HG03066 (cell line): ENCODE data around the gene ZNF800.

ENCODE experiments used
- ATAC-seq: cut with Tn5 transposase; IDR thresholded peaks from one replicate; pipeline ENCODE4 v1.9.1; 2021; ENCODE audit warnings: low read depth; ENCODE audit not compliant: unreplicated experiment

The ZNF800 gene

DNA sequence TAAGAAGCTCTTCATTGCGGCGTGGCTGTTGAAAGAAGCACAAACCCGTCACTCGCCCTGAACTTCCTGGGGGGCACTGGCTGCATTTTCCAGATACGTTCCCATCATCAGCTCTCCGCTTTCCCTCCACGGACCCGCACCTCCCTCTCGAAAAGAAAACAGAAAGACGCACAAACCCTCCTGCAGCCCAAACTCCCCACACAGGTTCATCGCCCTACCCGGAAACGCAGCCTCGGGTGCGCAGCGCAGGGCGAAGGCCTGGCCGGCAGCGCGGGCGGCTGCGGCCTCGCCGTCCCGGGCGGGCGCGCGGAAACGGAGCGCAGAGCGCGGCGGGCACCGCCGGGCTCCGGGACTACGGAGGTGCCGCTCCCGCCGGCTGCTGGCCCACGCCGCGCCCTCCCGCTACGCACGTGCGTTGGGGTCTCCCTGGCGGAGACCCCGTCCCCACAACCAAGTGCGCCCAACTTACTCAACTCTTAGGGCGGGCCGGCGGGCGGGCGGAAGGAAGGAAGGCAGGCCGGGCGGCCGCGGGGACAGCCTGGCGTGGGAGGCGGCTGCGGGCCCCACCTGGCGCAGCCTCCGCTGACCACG lies 822 bp downstream of the ZNF800 start:
- peak; percentile 40 for ATAC-seq

DNA sequence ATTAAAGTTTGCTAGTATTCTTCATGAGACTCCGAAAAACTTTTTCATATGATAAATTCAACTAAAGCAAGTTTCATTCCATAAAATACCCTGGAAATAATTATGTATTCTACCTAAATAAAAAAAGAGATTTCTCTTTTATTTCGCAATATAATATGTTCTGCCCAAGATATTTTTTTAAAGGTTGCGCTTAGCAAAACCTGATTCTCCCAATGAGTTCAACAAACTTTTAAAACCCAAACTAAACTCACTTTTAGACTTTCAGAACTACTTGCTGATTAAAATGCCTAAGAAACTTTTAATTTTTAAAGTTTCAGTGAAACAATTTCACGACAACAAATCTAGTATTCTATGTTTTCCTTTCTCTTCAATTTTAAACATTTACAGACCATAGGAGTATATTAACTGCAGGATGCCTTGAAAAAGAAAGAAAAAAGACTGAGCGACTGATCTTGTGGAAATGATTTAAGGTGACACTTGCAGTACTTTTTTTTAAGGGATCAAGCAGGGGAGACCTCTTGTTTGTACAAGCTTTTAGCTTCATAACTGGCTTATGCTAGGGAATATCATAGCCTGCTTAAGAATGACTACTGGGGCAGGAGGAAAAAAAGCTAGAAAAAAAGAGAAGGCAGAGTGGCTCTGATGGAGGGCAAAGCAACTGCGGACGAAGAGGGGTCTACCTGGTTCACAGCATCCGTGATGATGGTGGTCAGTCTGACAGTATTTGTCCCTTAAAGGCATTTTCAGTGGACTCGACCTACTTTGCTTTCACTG lies 1.5 kb downstream of the ZNF800 start:
- no peak for ATAC-seq

DNA sequence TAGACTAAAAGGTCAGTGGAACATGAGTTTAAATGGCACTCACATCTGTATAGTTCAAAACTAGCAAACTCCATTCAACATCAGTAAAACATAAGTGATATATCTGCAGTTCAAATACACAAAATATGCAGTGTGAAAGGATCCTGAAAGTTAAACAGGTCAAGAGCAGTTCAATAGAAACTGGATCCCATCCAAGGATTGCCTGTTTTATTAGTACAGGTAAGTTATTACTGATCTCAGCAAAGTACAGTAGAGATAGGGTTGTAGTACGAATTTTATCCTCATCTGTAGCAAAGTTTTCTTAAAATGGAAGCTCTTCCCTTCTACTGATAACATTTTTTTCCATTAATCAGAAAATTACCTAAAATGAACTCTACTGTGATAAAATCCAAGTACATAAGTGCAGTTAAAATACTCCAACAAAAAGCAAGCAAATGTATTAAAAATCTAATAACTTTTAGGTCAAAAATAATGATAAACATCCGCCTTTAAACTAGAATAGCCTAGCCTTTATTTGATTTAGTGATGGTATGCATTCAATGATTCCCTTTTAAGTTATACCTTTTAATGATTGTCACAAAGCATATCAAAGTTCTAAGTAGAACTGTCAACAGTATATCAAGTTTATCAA lies 2.2 kb downstream of the ZNF800 start:
- ATAC-seq = no peak

DNA sequence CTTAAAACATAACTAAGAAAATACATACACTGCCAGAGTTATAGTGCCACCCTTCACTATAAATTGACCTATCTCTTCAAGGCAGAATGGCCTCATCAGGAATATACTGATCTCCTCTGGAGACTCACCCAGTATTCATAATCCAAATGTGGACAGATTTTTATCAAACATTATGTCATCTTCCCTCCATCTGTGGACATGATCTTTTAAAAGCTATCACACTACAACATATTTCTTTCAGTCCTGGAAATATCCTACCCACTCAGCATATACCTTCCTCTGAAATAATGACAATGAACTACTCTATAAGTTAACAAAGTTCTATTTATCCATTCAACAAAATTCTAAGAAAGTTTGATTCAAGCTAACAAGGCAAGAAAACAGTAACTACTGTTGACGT lies 3.2 kb downstream of the ZNF800 start:
- no peak for ATAC-seq

DNA sequence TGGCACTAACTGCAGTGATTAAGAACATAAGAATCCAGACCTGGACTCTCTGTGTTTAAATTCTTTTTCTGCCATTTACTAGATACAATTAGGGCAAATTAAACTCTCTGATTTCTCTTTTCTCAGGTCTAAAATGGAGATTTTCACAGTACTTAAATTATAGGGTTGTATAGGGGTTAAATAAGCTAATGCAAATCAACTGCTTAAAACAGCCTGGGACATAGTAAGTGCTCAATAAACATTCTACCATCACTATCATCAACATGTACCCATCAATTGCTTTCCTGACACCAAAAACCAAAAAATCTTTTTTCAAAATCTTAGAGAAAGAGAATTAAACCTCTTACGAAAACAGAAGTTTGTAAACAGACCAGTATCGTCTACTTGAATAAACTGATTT lies 4.5 kb downstream of the ZNF800 start:
- ATAC-seq = no peak

DNA sequence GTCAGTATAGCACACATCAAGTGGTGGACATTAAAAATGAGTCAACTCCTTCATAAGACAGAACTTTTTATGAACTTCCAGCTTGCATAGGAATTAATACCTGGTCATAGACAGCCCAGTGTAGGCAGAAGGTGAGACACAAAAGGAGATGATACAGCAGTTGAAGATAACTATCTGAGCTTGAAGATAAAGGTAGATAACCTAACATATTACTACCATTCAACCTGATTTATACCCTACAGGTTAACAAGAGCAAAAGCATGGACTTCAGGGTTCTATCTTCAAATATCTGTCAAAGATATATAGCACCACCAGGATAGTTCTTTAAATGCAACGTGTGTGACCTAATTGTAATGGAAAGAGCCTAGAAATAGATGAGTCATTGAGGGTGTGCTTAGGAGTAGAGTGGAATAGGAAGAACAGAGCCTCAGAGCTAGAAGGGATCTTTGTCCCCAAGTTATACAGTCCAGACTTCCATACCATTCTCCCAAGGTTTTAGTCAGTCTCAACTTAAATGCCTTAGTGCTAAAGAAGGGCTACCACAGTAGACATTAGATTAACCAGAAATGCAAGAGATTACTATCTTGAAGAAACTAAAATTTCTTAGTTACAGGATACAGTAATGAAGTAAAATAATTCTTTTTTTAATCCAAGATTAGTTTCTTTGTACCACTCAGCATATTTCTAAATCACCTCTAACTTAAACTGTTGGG lies 9.2 kb downstream of the ZNF800 start:
- no peak for ATAC-seq

DNA sequence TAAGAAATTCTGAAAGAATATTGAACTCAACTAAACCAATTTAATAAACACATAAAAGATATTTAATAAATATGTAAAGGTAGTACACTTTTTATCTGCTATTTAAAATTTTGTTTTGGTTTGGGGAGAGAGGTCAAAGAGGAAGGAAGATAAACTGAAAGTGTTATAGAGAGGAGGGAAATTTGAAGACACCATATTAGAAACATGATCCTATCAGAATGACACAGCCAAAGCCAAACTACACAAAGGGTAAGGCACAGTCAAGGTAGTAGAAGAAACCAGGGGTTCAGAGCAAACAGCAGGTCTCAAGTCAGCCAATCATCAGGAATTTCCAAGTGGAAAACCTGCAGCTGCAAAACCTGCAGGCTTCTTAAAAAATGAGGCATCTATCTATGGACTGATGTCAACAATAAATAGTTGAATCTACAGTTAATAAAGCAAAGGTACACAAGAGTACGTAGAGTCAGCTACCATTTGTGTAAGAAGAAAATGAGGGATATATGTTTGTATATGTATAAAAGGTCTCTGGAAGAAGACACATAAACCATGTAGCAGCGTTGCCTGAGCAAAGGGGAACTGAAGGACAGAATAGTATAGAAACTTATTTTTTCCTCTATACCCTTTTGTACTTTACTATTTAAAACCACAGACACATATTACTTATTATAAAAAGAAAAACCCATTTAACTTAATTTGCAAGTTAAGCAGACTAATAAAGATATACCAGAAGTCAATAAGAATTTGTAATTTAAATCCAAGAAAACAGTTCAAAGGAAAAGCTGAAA lies 10.0 kb downstream of the ZNF800 start:
- ATAC-seq = no peak

DNA sequence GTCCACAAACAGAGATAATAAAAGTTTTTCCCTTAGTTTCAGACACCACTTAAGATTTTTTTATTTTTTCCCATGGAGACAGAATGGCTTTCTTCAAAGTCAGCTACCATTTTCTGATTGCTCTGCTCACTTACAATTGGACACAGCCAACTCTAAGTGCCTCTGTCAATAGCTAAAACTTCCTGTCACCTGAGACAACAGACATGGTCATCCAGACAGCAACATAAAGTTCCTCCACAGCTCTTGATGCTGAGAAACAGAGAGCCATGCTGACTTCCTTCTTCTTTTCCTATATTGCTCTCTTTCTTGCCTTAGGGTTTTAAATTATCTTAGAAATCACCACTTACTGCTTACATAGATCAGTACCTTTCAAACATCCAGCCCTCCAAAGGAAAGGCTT lies 12.0 kb downstream of the ZNF800 start:
- no peak for ATAC-seq

DNA sequence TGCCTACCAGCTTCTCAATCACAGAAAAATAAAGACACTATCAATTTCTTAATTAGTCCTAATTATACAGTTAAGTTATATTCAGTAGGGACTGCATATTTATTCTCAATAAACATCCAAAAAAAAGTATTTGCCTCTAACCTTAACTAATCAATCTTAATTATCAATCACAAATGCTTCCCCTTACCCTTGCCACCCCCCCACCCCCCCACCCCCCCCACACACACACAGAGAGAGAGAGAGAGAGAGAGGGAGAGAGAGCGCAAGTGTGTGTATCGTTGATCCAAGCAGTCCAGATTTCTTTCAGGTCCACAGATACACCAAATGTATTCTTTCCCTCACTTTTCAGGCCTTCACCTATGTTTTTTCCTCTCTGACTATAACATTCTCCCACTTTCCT lies 12.9 kb downstream of the ZNF800 start:
- ATAC-seq = no peak

DNA sequence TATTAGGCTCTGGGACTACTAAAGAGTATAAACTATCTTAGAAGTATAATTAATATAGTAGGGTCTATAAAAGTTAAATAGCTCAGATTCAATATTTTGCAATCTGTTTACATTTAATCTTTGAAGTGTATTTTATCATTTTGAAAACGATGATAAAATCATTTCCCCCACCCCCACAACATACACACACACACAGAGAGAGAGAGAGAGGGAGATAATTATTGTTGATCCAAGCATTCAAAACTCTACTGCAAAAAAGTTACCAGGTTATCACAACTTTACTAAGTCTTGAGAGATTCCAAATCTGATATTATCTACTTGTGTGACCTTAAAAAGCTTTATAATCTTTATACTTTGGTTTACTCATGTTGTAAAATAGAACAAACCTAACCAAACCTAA lies 14.0 kb downstream of the ZNF800 start:
- ATAC-seq = no peak

DNA sequence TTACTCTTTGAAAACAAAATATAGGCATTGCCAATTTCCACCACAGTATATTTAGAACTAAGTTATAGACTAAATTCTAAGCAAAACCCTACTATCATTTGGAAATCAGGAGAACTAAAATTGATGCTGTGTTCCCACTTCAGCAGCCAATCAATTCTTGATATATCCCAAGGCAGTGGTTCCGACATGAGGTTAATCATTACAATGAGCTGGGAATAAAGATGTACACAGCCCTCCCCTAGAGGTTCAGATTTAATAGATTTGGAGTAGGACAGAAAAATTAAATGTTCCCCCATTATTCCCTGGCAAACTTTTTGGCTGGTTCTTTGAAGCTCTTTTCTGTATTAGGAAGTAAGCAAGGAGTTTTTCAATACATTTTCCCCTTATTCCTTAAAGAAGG lies 15.1 kb downstream of the ZNF800 start:
- no peak for ATAC-seq

DNA sequence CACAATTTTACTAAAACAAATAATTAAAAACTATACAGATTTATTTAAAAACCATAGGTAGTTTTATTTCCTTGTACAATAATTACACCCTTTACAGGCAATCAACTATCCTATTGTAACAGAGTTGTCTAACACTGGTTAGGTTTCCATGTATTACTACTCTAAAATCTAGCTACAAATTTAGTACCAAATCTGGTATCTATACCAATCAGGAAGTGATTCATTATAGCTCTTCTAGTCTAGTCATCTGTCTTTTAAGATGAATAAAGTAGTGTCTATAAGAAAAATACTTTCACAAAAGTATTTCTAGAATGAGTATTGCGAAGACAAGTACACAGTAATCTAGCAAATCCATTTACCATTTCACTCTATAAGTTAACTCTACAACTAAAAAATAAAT lies 16.9 kb downstream of the ZNF800 start:
- no peak for ATAC-seq

DNA sequence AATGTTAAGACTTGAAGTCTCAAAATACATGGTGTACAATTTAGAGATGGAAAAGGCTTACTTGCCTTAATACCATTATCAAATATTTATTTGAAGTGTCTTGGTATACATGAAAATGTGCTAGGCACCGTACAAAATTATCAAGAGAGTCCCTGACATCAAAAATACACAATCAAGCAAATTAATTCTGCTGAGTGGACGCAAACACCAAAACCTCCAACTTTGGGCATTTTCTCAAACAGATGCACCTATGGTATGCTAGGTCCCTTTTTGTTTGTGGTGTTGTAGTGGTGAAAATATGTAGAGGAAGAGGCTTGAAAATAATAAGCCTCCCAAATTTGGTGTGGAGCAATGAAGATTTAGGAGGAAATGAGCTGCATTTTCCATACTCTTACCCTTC lies 24.8 kb downstream of the ZNF800 start:
- no peak for ATAC-seq

DNA sequence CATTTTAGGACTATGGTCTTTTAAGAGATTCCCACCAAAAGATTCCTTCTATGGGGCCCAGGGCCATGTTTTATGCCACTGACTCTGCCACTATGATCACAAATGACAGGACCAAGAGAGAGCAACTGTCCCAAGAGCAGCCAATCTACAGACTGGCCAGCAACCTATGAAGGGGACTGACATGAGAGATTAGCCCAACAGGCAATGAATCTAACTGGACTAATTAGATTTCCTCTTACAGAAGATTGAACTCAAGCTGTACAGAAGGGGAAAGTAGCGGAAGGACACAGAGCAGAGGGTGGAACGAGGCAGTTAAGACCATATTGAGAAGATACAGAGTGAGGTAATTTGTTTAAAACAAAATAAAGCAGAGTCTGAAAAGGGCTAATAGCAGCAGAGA lies 25.8 kb downstream of the ZNF800 start:
- no peak for ATAC-seq

DNA sequence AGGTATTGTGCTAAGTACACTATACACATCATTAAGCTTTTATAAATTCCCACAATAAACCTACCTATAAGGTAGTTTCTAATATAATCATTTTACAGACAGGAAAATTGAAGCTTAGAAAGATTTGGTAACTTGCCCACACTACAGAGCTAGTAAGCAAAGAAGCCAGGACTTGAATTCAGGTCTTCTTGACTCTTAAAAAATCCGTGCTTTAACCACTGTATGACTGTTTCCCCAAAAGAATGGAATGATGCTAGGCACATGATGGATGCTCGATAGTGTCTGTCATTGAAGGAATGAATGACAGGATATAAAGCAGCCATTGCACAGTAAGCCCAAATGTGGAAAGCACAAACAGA lies 26.6 kb downstream of the ZNF800 start:
- ATAC-seq = no peak

DNA sequence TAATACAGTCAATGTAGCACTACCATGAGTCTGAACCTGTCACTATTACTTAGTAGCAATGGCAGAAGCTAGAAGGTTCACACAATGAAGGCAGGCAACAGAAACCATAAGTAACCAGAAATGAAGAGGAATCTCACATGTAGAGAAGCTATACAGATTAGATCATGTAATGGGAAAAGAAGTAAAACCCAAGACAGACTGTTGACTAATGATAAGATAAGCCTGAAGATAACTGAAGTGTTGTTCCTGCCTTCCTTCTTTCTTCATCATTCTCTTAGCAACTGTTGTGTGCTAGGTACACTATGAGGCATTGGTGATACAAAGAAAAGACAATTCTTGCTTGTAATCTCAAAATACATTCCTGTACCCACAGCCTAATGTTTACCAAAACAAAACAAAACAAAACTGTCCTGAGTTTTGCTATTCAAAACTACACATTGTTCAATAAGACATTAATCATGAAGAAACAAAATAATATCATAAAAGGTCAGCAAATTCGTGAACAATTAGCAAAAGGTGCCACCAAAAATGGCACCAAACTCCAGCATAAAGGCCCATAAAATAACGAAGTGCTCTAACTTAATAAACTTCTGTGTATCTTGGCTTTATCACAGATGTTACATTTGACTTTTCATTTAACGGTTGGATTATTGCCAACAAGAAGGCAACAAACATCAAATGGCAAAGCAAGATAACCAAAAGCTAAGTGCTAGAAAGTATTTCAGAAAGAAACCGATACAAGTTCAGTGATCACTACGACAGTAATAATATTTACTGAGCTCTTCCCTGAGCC lies 27.1 kb downstream of the ZNF800 start:
- ATAC-seq = no peak

DNA sequence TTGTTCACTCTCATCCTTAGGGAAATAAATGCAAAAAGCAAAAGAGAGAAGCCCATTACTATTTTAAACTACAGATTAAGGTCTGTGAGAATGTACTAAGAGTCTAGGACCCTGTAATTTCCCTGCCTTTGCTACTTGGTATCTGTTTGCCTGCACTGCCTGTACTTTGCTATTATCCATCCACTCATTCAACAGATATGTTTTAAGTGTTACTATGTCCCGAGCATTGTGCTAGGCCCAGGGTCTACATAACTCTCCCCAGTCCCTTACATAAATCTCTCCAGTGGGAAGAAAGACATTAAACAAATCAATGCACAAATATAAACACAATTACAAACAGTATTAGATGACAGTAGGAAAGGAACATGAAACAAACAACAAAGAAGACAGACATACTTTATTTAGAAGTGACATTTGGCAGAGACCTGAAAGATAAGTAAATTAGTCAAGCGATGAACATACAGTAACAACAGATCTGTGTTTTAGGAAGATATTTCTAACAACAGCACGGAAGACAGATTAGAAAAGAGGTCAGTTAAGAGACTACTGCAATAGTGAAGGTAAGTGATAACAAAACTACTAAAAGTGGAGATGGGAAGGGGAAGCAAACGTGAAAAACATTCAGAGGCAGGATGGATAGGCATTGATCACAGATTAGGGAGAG lies 30.0 kb downstream of the ZNF800 start:
- no peak for ATAC-seq

DNA sequence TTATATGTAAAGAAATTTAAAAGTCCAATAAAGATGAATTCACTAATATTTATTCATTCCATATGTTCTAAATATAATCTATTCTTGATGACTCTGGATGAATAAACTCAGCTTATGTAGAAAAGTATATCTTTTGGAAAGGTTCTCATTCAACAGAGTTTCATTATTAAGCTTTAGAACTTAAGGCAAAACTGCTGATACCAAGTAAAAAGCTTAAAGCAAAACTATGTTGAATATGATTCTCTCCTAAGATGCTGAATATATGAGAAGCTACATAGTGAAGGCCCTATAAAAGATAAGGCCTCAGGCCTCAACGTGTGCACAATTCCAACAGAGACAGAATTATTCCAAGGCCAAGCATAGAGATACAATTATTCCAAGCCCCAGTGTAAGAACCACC lies 30.8 kb downstream of the ZNF800 start:
- ATAC-seq = no peak

DNA sequence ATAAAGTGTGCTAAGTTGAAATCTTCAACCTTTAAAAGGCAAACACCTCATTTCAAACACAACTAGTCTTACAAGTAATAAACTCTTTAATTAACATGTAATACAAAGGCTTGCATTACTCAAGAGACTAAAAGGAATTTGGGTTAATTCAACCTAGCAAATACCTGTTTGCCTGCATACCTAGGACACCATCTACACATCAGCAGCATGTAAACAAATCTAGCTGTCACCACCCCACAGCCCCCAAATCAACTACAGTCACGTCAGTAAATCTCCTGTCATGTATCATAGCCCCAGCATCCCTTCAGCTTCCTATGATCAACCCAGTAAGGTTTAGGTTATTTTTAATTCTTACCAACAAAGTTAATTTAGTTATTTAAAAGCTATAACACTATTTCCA lies 33.5 kb downstream of the ZNF800 start:
- no peak for ATAC-seq

DNA sequence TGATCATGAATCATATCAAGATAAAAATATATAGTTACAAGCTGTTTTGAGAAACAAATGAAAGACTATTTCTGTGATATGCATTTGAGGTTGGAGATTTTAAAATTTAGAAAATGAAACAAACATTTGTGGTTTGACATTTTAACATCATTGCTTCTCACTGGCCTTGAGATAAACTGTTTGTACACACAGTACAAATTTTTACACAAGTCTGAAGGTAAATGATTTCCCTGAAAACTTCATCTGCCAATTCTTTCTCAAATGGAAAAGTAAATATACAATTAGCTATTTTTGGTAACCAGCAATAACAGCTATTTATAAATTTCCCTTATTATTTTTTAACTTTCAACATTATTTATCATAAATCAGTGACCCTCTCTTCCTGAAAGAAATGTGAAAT lies 38.6 kb downstream of the ZNF800 start:
- no peak for ATAC-seq
